Measurements from ENCODE around the gene TUBG2. TPM values are rescaled to one million over a fixed set of nuclear protein-coding genes. Genes with fewer than 3 reads are reported as not detected.

TUBG2 gene
- total RNA-seq, 1 experiment from 2014 or later = 20.9 TPM

GRCh38 chr17:42691021-42691545 is 32.0 kb downstream of the TUBG2 start:
- Histone ChIP-seq H3K9me3 (ENCODE audit: control insufficient read depth in 1 of 2, insufficient read depth in 1 of 2, low read depth in 1 of 2, low read length in 2 of 2) (no peaks in the 10 kb centered on the region), H3K4me3 (replicated peaks in 1 of 2; ENCODE audit: low read depth in 1 of 2, low read length in 2 of 2) (no peak overlapping the region), H3K27me3 (ENCODE audit: insufficient read depth, low read length) (no peaks in the 10 kb centered on the region), H3K4me1 (ENCODE audit: control insufficient read depth in 1 of 2, insufficient read depth in 2 of 2, low read length in 2 of 2) (no peaks in the 10 kb centered on the region), H3K9ac (ENCODE audit: low read length) (no peak overlapping the region), H3K9me2 (ENCODE audit: insufficient read depth) (no peaks in the 10 kb centered on the region), H3K27ac (ENCODE audit: low read depth, low read length) (no peak overlapping the region), H3K4me2 (ENCODE audit: low read length) (no peak overlapping the region), H4K20me1 (ENCODE audit: insufficient read depth) (no peaks in the 10 kb centered on the region), H3K79me2 (ENCODE audit: insufficient read depth, low read length) (no peaks in the 10 kb centered on the region), H3K36me3 (ENCODE audit: control insufficient read depth in 1 of 2, insufficient read depth in 2 of 2, low read length in 2 of 2) (no peaks in the 10 kb centered on the region; a peak in 1 of 4 replicates), H2AFZ (ENCODE audit: low read depth, low read length, poor library complexity, severe bottlenecking) (no peak overlapping the region)
- ChIA-PET CTCF (interaction anchor here (1.1 kb wide), 1 partner anchor 12 kb away, joined by 3 read pairs; no protein-coding TSS in a partner anchor), RAD21 (ENCODE audit: low non-redundant PET in 1 of 2, low total read pairs in 2 of 2, uncharacterized antibody in 2 of 2, unreplicated experiment in 2 of 2) (no interaction called here), POLR2A (no interaction called here)
- TF ChIP-seq CTCF (IDR thresholded peaks at IDR 0.05 in 2 of 3, conservative IDR thresholded peaks at IDR 0.05 in 1 of 3; ENCODE audit: borderline replicate concordance in 1 of 3, insufficient read depth in 1 of 3, low read depth in 2 of 3, low read length in 2 of 3) = no peak
- TF ChIP-seq ATF3 (IDR thresholded peaks at IDR 0.05) = no peak
- no peak for TF ChIP-seq ZBTB33 (IDR thresholded peaks at IDR 0.05; ENCODE audit: extremely low read depth, insufficient replicate concordance, low read length)
- TF ChIP-seq CEBPB (IDR thresholded peaks at IDR 0.05; ENCODE audit: low read depth) = no peak
- no peak for TF ChIP-seq CBX3 (IDR thresholded peaks at IDR 0.05; ENCODE audit: low read depth)
- TF ChIP-seq POLR2A (IDR thresholded peaks at IDR 0.05; ENCODE audit: borderline replicate concordance, extremely low read depth, insufficient read depth, insufficient read length) = no peak
- TF ChIP-seq TCF7L2 (IDR thresholded peaks at IDR 0.05; ENCODE audit: borderline replicate concordance, extremely low read depth, insufficient read depth, insufficient read length) = no peak
- no peak for TF ChIP-seq EGR1 (IDR thresholded peaks at IDR 0.05; ENCODE audit: low read depth)
- BruUV-seq (replicated peaks) = no TSS peak
- ATAC-seq = no peak
- intact Hi-C loops (cut with micrococcal nuclease) = no loop called here
- DNase-seq (ENCODE audit: low read depth, low spot score) = no peak
